HG02588 (cell line): ENCODE results near the gene MON2.
"Not testable (repeated sequence)": the region's sequence is repeated elsewhere in the genome, so short reads cannot be mapped to it uniquely, and the experiment has no call there.

Experiments used
- ATAC-seq: cut with Tn5 transposase; IDR thresholded peaks from one replicate; pipeline ENCODE4 v1.9.1; 2021; ENCODE audit warnings: mild to moderate bottlenecking, moderate library complexity; ENCODE audit not compliant: unreplicated experiment

The MON2 gene

GRCh38 chr12:62469704-62470103, 3.1 kb downstream of the MON2 start:
- ATAC-seq: no peak

- no peak for ATAC-seq
Observed at GRCh38 chr12:62471734-62472133, 5.1 kb downstream of the MON2 start.

GRCh38 chr12:62472472-62472871, 5.8 kb downstream of the MON2 start:
- ATAC-seq: no peak

- ATAC-seq: no peak
Observed at GRCh38 chr12:62481843-62482540, 15.4 kb downstream of the MON2 start.

- ATAC-seq: no peak
Observed at GRCh38 chr12:62482769-62483168, 16.1 kb downstream of the MON2 start.

- no peak for ATAC-seq
Observed at GRCh38 chr12:62484233-62484632, 17.6 kb downstream of the MON2 start.

GRCh38 chr12:62505786-62506185, 39.2 kb downstream of the MON2 start:
- ATAC-seq: no peak

- ATAC-seq: no peak
Observed at GRCh38 chr12:62512901-62513300, 46.3 kb downstream of the MON2 start.

- not testable (repeated sequence) for ATAC-seq
Observed at GRCh38 chr12:62514080-62514479, 47.5 kb downstream of the MON2 start.

GRCh38 chr12:62516927-62517326, 50.3 kb downstream of the MON2 start:
- no peak for ATAC-seq

GRCh38 chr12:62517887-62518286, 51.3 kb downstream of the MON2 start:
- ATAC-seq: no peak

GRCh38 chr12:62519043-62519442, 52.4 kb downstream of the MON2 start:
- ATAC-seq: no peak

GRCh38 chr12:62520361-62520760, 53.7 kb downstream of the MON2 start:
- ATAC-seq: no peak

GRCh38 chr12:62522984-62523383, 56.4 kb downstream of the MON2 start:
- ATAC-seq: no peak

GRCh38 chr12:62523619-62524018, 57.0 kb downstream of the MON2 start:
- ATAC-seq: no peak

GRCh38 chr12:62525271-62525670, 58.6 kb downstream of the MON2 start:
- ATAC-seq: no peak

- no peak for ATAC-seq
Observed at GRCh38 chr12:62530596-62530995, 64.0 kb downstream of the MON2 start.

GRCh38 chr12:62532333-62532732, 65.7 kb downstream of the MON2 start:
- ATAC-seq: no peak

GRCh38 chr12:62533087-62533754, 66.6 kb downstream of the MON2 start:
- no peak for ATAC-seq

- no peak for ATAC-seq
Observed at GRCh38 chr12:62533755-62534107, 67.1 kb downstream of the MON2 start.

- no peak for ATAC-seq
Observed at GRCh38 chr12:62536546-62536945, 69.9 kb downstream of the MON2 start.

GRCh38 chr12:62537551-62537950, 70.9 kb downstream of the MON2 start:
- ATAC-seq: no peak

- no peak for ATAC-seq
Observed at GRCh38 chr12:62540354-62540753, 73.7 kb downstream of the MON2 start.
